Lung microvascular endothelial cell (primary cell): ENCODE measurements around the gene RIPPLY2. TPM values are rescaled to one million over a fixed set of nuclear protein-coding genes. Genes with fewer than 3 reads are reported as not detected.

ENCODE experiments used
- DNase-seq, 2 donors: peaks; one replicate each; pipeline versions ENCODE4 v3.0.0 to v3.0.0-alpha.2; 2010; ENCODE audit warnings: low read depth in 2 of 2
- total RNA-seq: library from RNA; depleted of rRNA; stranded (reverse); fragments of >200 nt; gene quantifications from 2 replicates; pipeline ENCODE4 v1.2.1, GENCODE V29; 2014

RIPPLY2 gene
- total RNA-seq, 1 donor from 2014 or later = 0.40 TPM

DNA sequence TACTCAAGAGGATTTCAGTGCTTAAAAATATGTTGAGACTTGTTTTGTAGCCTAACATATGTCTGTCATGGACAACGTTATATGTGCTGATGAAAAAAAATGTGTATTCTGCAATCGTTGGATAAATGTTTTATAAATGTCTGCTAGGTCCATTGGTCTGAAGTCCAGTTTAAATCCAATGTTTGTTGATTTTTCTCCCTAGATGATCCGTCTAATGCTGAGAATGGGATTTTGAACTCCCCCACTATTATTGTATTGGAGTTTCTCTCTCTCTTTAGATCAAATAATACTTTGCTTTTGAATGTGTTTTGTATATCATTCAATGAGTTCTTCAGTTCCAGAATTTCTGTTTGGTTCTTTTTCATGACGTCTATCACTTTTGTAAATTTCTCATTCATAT, 51.2 kb downstream of the RIPPLY2 start:
- no peak for DNase-seq

DNA sequence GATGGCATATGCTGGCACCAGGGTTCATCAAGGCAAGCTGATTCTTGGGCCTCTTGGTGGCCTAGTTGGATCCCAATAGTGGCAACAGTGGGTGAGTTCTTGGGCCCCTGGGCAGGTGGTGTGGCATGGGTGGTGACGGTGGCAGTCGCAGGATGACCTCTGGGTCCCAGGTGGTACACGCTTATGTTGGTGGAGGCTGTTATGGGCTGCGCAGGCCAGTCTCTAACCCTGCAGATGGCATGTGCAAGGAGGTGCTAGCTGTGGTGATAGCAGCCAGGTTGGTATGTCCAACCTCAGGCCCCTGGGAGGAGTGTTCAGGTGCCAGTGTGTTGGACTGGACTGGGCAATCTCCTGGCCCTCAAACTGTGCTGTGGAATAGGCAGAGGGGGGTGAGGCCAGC, 52.5 kb downstream of the RIPPLY2 start:
- DNase-seq = no peak

Other genes with a start within 250 kb of the RIPPLY2 start
- 0.22 and 0.40 TPM in 2 replicates for gene SNAP91, start 144.3 kb upstream of the RIPPLY2 start, total RNA-seq
- gene CYB5R4, start 6.3 kb downstream of the RIPPLY2 start, total RNA-seq = 2.2 TPM in 2 replicates
- 1.3 and 1.8 TPM in 2 replicates for gene MRAP2, start 180.4 kb downstream of the RIPPLY2 start, total RNA-seq